Measurements from ENCODE around the gene ACAD9.

Gene ACAD9

DNA sequence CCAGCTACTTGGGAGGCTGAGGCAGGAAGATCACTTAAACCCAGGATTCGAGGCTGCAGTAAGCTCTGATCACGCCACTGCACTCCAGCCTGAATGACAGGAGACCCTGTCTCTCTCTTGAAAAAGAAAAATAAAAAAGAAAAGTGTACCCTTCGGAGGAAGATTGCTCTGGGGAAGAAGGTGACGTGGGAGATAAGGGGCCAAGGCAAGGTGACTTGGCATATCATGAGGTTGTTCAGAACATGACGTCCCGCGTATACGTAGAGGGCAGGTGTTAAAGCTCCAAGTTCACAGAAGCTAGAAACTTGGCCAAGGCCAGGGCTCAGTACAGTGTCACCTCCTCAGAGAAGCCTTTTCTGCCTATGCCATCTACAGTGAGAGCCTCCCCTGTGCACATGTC is 6.7 kb upstream of the ACAD9 start:
- no peak for DNase-seq (ENCODE audit: extremely low read depth, low read depth)
- H3K4me3 ChIP-seq (replicated peaks; ENCODE audit: low read depth, low read length) = no peak overlapping the region
- TF ChIP-seq, protein P1, sequence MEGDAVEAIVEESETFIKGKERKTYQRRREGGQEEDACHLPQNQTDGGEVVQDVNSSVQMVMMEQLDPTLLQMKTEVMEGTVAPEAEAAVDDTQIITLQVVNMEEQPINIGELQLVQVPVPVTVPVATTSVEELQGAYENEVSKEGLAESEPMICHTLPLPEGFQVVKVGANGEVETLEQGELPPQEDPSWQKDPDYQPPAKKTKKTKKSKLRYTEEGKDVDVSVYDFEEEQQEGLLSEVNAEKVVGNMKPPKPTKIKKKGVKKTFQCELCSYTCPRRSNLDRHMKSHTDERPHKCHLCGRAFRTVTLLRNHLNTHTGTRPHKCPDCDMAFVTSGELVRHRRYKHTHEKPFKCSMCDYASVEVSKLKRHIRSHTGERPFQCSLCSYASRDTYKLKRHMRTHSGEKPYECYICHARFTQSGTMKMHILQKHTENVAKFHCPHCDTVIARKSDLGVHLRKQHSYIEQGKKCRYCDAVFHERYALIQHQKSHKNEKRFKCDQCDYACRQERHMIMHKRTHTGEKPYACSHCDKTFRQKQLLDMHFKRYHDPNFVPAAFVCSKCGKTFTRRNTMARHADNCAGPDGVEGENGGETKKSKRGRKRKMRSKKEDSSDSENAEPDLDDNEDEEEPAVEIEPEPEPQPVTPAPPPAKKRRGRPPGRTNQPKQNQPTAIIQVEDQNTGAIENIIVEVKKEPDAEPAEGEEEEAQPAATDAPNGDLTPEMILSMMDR (IDR thresholded peaks at IDR 0.05; ENCODE audit: low read depth, low read length, missing control alignments) = no peak

DNA sequence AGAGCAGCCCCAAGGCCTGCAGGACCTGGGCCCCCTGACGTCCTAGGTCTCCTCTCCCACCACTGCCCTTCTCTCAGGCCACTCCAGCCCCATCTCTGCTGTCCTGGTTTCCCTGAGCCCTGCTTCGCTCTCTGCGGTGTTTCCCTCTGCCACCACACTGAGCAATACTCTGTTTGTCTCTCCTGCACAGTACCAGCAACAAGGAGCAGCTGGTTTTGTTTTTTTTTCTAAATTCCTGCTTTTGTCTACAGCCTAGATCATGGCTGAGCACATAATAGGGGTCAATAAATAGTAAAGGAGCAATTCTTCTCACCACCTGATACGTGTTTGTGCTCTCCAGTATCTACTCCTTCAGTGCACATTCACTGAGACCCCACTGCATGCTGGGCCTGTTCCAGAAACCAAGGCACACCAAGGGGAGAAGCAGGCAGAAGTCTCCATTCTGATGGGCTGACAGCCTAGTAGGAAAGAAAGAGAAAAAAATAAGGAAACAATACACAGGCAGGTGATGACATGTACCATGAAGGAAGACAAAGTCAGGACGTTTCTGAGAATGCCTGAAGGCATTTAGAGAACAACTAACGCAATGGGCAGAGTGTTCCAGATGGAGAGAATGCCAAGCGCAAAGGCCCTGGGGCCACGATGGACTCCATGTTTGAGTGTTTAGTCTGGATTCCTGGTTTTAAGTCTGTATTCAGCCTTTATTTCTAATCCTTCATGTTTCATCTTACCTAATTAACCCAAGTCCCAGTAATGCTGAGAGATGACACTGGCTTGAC is 6.0 kb upstream of the ACAD9 start:
- no peak overlapping the region for H3K4me3 ChIP-seq (replicated peaks; ENCODE audit: low read depth, low read length)
- TF ChIP-seq, protein P1 (IDR thresholded peaks at IDR 0.05; ENCODE audit: low read depth, low read length, missing control alignments) = no peak
- no peak for DNase-seq (ENCODE audit: extremely low read depth, low read depth)

DNA sequence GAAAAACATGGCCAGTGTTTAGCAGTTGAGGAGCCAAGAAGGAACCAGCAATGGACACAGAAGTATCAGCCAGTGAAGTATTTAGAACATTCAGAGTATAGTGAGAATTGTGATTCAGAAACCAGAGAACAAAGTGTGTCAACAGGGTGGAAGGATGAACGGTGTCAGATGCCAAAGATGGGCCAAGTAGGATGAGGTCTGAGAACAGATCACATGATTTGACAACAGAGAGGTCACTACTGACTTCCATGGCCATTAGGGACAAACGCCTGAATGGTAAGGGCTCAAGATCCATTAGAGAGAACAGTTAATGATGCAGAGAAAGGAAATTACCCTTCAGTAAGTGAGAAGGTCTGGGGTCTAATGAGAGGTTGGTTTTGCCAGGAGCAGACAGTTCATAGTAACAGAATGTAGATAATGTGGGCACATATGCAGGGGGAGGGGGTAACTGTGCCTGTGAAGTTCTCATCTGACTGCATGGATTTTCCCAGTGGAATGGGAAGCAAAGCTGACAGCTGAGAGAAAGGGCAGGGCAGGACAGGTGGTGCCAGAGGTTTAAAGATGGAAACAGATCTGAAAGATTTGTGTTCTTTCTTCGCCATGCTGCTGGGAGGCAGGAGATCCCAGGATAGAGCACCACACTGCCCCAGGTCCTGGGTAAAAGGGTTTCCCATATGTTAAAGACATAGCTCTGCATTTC is 4.8 kb upstream of the ACAD9 start:
- DNase-seq (ENCODE audit: extremely low read depth, low read depth) = no peak
- TF ChIP-seq, protein P1 (IDR thresholded peaks at IDR 0.05; ENCODE audit: low read depth, low read length, missing control alignments) = no peak
- H3K4me3 ChIP-seq (replicated peaks; ENCODE audit: low read depth, low read length) = no peak overlapping the region

DNA sequence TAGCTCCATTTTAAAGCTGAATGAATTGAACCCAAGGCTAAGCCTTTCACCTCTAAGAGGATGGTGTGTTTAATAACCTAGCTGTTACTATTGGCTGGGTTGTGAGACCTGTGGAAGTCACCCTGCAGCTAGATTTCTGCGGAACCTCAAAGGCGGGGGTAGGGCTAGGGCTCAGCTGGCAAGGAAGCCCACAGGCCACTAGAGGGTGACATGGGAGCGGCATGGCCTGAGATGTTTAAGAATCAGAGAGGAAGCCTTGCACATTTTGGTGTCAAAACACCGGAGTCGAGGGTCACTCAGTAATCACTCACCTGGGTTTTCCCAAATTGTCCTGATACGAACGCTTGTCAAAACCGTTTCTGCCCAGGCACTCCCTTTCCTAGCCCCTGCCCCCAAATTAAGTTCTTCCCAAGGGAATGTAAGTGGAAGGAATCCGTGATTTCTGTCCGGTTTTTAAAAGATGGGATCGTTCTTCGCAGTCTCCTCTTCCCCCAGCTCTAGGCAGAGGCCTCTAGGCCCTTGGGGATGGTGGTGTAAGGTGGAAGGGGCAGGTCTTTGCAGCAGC is 3.8 kb upstream of the ACAD9 start:
- no peak for DNase-seq (ENCODE audit: extremely low read depth, low read depth)
- TF ChIP-seq, protein P1 (IDR thresholded peaks at IDR 0.05; ENCODE audit: low read depth, low read length, missing control alignments) = peak; percentile 66
- no peak overlapping the region for H3K4me3 ChIP-seq (replicated peaks; ENCODE audit: low read depth, low read length)

- no peak for DNase-seq (ENCODE audit: extremely low read depth, low read depth)
- peak overlapping the region; percentile 81 for H3K4me3 ChIP-seq (replicated peaks; ENCODE audit: low read depth, low read length)
- TF ChIP-seq, protein P1 (IDR thresholded peaks at IDR 0.05; ENCODE audit: low read depth, low read length, missing control alignments) = no peak
Observed at GRCh38 chr3:128878011-128878457, 1.4 kb upstream of the ACAD9 start.

GRCh38 chr3:128878556-128879124 is 780 bp upstream of the ACAD9 start:
- TF ChIP-seq, protein P1 (IDR thresholded peaks at IDR 0.05; ENCODE audit: low read depth, low read length, missing control alignments) = no peak
- peak overlapping the region; percentile 81 for H3K4me3 ChIP-seq (replicated peaks; ENCODE audit: low read depth, low read length)
- no peak for DNase-seq (ENCODE audit: extremely low read depth, low read depth)
